Kidney glomerular epithelial cell (primary cell): ENCODE data around the gene ASB13.

Experiments used
- DNase-seq: peaks from one replicate; lab custom pipeline; 2025; lab: John Stamatoyannopoulos, UW

The ASB13 gene

GRCh38 chr10:5647507-5648240 is 18.7 kb downstream of the ASB13 start:
- DNase-seq = no peak

- no peak for DNase-seq
Observed at GRCh38 chr10:5645944-5646617, 20.3 kb downstream of the ASB13 start.

DNA sequence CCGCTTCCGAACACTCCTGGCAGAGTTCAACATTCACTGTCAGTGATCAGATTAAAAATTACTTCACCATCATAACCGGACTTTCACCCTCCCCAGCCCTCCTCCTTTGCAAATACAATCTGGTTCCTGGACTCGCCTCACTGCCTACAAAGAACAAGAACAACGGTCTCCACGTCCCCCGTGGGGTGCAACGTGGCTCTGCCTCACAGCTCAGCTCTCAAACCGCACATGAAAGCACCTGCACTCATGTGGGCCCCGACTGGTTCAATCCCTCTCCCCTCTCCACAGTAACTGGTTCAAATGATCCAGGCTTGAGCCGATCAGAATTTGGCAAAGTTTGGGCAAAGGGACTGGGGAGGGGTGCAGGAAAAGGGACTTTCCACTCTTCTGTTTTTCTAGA is 21.0 kb downstream of the ASB13 start:
- DNase-seq = no peak

DNA sequence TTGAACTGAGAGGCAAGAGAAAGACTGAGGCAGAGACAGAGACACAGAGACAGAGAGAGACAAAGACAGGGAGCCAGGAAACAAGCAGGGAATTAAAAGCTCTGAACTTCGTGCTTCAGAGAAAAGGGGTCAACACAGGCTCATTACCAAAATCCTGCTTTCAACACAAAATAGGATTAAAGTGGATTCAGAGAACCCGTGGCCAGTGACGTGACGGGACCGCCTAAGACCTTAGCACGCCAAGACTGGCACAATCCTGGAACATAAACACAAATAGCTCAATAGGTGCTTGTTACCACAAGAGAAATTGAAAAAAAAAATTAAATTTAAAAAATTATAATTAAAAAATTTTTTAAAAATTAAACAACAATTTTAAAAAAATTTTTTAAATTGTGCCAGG is 21.5 kb downstream of the ASB13 start:
- no peak for DNase-seq

DNA sequence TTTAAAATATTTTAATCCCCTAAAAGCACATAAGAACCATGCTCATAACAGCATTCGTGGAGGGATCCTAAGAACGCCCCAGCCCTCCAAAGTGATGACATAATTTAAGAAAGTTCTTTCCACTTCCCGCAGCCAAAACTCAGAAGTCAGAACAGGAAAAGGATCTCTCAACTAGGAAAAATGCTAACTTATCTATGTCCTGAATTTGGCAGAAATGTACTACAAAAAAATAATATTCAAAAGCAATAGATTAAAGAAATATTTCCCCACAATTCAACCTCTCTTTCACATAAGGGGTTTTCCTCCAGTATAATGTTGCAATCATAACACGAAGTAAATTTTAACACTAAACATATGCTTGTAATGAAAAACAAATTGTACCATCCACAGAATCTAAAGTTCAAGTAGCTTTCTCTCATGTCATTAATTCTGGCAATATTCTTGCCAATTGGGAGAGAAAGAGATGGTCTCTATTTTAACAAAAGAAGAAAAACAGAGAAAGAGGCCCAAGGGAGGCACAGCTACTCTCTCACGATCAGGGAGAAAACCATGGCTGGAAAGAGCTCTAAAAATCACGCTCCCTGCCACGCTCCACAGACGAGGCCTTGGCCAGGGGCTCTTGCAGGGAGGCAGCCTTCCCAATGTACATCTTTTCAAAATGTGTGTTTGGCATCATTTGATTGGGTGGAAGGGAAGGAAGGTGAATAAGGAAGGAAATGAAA is 22.9 kb downstream of the ASB13 start:
- no peak for DNase-seq

DNA sequence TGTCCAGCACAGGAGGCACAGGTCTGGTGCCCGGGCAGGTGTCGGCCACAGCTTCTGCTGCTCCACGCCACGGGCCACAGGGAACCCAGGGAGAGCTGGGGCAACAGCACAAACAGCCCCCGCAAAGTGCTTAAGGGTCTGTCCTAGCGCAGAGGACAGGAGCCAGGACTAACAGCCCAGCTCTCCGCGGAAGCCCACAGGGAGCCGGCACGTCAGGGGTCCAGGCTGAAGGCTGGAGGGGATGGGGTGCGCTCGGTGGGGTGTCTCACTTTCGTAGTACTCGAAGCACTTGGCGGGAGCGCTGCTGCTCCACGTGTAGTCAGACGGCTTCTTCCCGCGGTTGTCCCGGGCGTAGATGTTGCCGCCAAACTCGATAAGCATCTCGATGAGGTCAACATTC is 24.9 kb downstream of the ASB13 start:
- no peak for DNase-seq

GRCh38 chr10:5640501-5640900 is 25.9 kb downstream of the ASB13 start:
- no peak for DNase-seq

DNA sequence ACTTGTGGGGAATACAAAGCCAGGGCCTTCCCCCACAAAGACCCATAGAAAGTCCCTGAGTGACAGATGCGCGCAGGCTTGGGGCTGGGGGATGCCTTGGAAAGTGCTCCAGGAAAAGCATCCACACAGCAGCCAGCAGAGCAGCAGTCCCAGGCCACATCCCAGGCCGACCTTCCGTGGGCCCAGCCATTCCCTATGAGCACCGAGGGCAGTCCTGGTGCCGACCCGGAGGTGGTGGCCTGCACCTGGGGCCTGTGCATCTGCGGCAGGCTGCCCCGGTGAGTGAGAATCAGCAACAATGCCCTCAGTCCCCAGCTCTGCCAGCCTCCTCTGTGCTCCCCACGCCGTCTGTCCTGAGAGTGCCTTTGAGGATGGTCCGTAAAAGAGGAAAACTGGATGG is 26.4 kb downstream of the ASB13 start:
- no peak for DNase-seq

GRCh38 chr10:5639066-5639465 is 27.3 kb downstream of the ASB13 start:
- DNase-seq = no peak

GRCh38 chr10:5638494-5638893 is 27.9 kb downstream of the ASB13 start:
- no peak for DNase-seq

DNA sequence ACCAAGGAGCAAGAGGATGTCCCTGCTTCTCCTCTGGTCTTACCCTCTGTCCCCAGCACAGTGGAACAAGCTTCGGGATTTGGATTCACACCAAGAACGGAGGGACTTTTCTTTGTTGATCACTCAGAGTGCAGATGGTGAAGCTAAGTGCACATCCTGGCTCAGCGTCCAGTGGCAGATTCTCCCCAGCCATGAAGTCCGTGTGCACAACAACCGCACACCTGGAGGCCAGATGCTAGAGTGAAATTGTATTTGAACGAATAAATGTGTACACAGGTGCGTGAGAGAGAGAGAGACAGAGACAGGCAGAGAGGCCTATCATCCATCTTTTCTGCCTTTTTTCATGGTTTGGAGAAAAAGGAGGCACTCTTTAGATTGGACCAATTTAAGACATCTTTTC is 31.5 kb downstream of the ASB13 start:
- DNase-seq = no peak

GRCh38 chr10:5633166-5633749 is 33.1 kb downstream of the ASB13 start:
- peak; percentile 25 for DNase-seq

GRCh38 chr10:5632446-5632845 is 33.9 kb downstream of the ASB13 start:
- peak; percentile 86 for DNase-seq

DNA sequence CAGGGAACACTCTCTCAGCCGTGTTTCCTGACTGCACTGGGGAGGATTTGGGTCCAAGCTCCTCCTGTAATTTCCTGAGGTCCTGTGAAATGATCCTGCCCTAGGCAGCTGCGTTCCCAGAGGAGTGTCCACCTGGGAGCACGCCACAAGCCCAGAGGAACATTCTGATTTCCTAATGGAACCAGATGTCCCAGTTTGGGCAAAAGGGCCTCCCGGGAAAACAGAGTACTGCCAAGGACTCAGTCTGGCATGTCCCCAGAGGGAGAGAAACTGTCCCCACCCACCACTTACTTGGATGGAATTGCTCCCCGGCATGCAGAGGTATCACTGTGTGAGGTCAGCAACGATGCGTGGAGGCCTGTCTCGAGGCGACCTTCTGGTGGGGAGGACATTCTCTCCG is 34.5 kb downstream of the ASB13 start:
- no peak for DNase-seq

DNA sequence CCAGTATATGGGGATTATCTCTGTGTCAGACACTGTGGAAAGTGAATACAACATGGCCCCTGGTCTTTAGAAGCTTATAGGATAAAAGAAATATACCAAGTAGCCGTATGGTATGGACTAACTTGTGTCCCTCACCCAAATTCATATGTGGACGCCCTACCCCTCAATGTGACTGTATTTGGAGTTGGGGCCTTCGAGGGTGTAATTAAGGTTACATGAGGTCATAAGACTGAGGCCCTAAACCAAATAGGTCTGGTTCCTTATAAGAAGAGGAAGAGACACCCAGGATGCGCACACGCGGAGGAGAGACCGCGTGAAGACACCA is 36.3 kb downstream of the ASB13 start:
- DNase-seq = no peak

- peak; percentile 34 for DNase-seq
Observed at GRCh38 chr10:5629303-5630111, 36.9 kb downstream of the ASB13 start.

GRCh38 chr10:5628451-5629302 is 37.7 kb downstream of the ASB13 start:
- no peak for DNase-seq

GRCh38 chr10:5627486-5628044 is 38.8 kb downstream of the ASB13 start:
- DNase-seq = no peak

GRCh38 chr10:5625992-5626777 is 40.2 kb downstream of the ASB13 start:
- no peak for DNase-seq

- no peak for DNase-seq
Observed at GRCh38 chr10:5624701-5625100, 41.7 kb downstream of the ASB13 start.
